A673 (cell line): ENCODE data around the gene SVOPL.
"Not testable (repeated sequence)": the region's sequence is repeated elsewhere in the genome, so short reads cannot be mapped to it uniquely, and the experiment has no call there.

Source experiments
- CTCF ChIP-seq: fragments of 300-800, 200-600 bp; sonication (generic); conservative IDR thresholded peaks from 2 replicates; pipeline ENCODE4 v1.5.1; 2017; ENCODE audit warnings: low read depth, mild to moderate bottlenecking, antibody characterized with exemption, low read length, moderate library complexity, mixed read lengths
- EZH2 ChIP-seq: fragments of 200-600 bp; sonication (generic); IDR thresholded peaks from 2 replicates; pipeline ENCODE4 v1.6.1; 2017; ENCODE audit warnings: borderline replicate concordance, low read depth, mild to moderate bottlenecking, mixed read lengths, antibody characterized with exemption, low read length; ENCODE audit not compliant: poor library complexity, severe bottlenecking

DNA sequence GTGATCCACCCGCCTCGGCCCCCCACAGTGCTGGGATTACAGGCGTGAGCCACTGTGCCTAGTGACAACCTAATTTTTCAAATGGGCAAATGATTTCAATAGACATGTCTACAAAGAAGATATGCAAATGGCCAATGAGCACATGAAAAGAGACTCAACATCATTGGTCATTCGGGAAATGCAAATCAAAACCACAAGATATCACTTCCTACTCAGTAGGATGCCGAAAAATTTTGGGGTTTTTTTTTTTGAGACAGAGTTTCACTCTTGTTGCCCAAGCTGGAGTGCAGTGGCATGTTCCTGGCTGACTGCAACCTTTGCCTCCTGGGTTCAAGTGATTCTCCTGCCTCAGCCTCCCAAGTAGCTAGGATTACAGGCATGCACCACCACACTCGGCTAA, 13.1 kb downstream of the SVOPL start:
- TF ChIP-seq CTCF, EZH2: not testable (repeated sequence)
